HG03095 (cell line): ENCODE measurements around the gene MCUR1.
A peak's percentile ranks its signal among the peaks of the same experiment; 100 is the strongest.
"Not testable (repeated sequence)": the region's sequence is repeated elsewhere in the genome, so short reads cannot be mapped to it uniquely, and the experiment has no call there.

Experiments
- ATAC-seq: cut with Tn5 transposase; IDR thresholded peaks from one replicate; pipeline ENCODE4 v1.9.1; 2021; ENCODE audit warnings: moderate library complexity; ENCODE audit not compliant: unreplicated experiment

The MCUR1 gene

GRCh38 chr6:13828656-13829301 lies 14.4 kb upstream of the MCUR1 start:
- not testable (repeated sequence) for ATAC-seq

GRCh38 chr6:13827032-13827431 lies 12.7 kb upstream of the MCUR1 start:
- no peak for ATAC-seq

GRCh38 chr6:13825871-13826270 lies 11.5 kb upstream of the MCUR1 start:
- ATAC-seq, result no peak

DNA sequence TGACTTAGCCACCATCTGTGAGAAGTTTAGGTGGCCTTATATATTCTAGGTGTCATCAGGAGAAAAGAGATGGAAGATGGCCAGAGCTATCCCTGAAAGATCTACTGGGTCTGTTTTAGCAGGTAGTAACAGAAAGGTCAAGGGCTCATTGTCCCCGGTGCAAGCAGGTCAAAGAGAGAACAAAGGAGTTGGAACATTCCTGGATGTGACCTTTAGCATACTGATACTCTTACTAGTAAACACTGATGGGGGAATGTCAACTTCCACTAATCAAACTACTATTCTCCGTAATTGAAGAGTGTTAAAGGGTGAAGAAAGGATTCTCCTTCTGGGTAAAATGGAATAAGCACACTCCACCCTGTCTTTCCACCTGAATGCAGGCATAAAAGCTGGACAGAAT lies 4.0 kb upstream of the MCUR1 start:
- no peak for ATAC-seq

DNA sequence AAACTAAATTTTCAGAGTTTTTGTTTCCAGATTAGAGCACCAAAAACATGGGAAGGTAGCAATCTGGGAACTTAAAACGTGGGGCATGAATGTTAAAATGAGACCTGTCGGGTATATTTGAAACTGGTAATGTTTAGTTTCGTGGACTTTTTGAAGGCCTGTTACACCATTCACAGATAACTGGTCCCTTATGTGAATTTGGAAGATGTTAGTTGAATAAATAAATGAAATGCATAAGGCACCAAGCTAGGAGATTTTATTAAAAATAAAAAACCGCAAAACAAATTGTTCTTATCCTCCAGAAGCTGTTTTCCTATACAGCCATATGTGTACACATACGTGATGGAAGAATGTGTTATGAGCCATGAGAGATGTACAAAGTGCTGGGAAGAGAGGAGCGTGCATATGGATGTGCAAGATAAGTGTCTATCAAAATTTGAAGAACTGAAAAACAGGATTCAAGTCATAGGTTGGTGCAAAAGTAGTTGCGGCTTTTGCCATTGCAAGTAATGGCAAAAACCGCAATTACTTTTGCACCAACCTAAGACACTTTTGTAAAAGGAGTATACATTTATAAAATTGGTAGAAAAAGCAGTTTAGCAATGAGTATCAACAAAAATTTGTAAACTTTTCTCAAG lies 700 bp upstream of the MCUR1 start:
- no peak for ATAC-seq

DNA sequence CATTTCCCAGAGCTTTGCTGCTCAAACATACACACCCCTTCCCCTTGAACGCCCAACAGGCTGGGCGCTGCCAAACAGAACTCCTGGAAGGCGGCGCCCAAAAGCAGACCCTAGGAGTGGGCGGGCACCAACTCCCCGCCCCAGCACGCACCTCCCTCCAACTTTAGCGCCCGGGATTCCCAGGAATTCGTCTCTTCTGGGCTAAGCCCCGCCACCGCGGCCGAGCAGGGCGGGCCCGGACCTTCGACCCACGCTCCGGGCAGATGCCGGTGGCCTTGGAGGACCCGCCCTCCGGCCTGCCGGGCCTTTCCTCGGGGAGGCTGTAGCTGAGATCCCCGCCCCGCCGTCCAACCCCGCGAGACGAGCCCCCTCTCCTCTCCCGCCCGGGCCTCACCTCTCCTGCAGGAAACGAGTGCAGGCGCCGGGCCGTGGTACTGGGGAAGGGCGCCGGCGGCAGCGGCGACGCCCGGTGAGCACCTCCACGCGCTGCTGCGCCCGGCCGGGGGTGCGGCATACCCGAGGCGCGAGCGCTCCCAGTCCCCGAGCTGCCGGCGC lies 659 bp downstream of the MCUR1 start:
- ATAC-seq, result peak; percentile 35

DNA sequence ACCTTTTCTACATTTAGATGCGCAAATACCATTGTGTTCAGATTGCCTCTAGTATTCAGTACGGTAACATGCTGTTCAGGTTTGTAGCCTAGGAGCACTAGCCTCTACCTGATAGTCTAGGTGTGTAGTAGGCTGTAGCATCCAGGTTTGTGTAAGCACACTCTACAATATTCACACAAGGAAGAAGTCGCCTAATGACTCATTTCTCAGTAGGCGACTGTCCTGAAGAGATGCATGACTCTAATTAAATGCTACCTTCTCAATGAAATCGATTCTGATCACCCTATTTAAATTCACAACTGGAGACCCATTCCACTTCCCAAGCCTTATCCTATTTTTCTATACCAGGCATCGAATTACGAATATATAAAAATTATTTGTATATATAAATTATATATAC lies 1.3 kb downstream of the MCUR1 start:
- no peak for ATAC-seq

DNA sequence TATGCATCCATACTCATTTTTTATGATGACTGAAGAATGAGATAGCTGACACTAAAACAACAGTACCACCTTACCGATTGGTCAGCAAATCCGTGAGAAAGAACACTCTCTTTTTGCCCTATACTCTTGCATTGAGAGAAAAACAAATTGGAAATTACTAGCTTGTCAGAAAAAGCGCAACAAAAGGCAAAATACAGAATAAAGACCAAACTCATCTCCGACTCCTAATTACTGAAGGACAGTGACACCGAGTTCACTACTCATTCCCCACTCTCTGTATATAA lies 2.1 kb downstream of the MCUR1 start:
- ATAC-seq, result no peak

DNA sequence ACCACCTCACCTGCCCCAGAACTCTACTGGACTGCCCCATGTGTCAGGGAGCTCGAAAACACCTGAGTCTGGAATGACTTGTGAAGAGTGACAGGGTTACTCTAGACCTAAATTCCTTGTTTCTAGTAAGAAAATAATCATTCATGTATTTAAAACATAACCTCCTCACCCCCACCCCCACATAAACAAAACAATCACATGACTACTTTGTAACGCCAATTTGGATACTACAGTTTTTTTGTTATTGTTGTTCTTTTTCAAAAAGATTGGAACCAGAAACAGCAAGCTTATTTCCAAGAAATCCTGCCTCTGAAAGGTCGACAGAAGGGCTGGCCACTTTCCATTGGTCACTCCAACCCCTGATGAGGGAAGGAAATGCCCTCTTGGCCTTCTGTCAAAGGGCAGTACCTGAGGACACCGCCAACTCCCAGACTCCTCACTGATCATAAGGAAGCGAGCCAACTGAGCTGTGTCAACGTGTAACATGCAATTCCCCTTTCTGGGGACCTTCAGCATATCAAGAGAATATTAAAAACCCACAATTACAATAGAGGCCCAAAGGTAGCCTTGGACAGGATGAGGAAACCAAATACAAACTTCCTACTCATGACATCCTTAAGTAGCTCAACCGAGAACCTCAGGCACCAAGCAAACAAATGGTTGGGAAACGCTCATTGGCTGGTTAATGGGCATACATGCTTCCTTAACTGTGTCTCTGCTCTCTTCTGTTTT lies 2.6 kb downstream of the MCUR1 start:
- no peak for ATAC-seq

GRCh38 chr6:13810688-13811446 lies 3.5 kb downstream of the MCUR1 start:
- ATAC-seq, result no peak

GRCh38 chr6:13808801-13809200 lies 5.6 kb downstream of the MCUR1 start:
- no peak for ATAC-seq

DNA sequence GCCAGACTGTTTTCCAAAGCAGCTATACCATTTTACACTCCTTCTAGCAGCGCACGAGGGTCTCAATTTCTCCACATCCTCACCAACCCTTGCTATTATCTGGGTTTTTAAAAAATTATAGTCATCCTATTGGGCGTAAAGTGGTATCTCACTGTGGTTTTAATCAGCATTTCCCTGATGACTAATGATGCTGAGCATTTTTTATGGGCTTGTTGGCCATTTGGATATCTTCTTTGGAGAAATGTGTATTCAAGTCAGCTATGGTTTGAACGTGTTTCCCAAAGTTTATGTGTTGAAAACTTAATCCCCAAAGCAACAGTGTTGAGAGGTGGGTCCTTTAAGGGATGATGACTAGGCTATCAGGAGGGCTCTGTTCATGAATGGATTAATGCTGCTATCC lies 6.7 kb downstream of the MCUR1 start:
- no peak for ATAC-seq

DNA sequence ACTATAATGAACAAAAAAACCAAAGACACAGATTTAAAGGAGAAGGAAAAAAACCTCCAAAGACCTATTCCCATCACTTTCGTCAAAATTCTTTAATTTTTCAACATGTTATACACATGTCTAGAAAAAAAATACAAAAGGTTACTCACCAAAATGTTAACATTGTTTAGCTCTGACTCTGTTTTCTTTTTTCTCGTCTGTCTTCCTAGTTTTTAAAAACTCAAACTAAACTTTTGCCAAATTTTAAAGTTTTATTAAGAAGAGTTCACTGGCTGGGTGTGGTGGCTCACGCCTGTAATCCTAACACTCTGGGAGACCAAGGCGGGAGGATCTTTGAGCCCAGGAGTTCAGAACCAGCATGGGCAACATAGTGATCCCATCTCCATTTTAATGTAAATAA lies 10.8 kb downstream of the MCUR1 start:
- no peak for ATAC-seq

GRCh38 chr6:13800615-13801014 lies 13.7 kb downstream of the MCUR1 start:
- no peak for ATAC-seq

DNA sequence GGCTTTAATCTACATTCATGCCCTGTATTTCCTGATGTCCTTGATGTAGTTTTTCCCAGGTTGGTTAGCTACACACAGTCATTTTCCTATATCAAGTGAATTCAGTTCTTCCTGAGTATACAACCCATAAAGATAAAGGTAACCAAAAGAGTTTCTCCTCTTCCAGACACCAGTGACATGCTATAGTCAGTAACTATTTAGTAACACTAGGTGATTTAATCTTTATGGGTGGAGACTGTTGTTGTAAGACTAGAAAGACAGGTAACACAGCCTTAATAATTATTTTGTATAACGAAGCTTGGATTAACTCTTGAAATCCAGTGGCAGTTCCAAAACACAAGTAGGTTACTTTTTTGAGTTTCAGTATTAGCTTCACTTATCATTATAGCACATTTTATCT lies 17.6 kb downstream of the MCUR1 start:
- ATAC-seq, result no peak

DNA sequence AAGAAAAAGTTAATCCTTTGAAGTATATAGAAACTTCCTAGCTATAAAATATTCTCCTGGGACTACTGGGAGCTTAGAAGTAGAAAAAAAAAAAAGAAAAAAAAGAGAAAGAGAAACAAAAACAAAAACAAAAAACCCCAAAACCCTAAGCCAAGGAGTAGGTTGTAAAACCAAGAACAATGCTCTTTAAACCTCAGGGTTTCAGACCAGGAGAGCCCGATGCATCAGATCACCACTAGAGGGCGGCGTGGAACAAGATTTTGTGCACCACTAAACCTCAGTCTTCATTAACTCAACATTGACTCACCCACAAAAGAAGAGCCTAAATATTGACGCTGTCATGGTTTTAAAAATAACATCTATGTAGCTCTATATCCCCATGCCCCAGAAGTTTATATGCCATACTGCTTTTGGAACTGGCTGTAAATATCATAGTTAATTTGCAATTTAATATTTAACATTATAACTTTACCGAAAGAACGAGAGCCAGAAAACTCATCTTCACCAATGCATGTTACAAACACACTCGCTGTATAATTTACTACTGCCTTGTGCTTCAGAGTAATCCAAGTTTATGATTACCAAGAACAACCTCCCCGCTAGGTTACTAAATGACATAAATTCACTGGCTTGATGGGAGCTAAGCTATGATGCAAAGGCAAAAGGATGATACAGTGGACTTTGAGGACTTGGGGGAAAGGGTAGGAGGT lies 19.2 kb downstream of the MCUR1 start:
- ATAC-seq, result peak; percentile 91

GRCh38 chr6:13794184-13794583 lies 20.2 kb downstream of the MCUR1 start:
- ATAC-seq, result no peak

DNA sequence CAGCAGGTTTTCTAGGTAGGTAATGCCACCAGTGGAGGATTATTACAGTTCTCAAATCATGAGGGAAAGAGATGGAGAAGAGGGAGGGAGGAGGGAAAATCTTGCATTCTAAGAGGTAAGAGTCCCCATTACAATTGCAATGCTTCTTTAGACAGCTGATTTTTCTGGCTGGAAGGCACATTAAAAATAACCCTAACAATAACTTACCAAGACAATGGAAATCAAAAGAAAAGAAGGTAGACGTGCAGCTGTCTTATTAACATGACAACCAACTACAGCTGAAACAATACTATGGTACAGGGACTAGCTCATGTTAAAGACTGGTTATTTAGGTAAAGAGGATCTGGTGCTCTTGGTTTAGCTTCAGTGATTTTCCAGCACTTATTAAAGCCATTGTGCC lies 24.6 kb downstream of the MCUR1 start:
- no peak for ATAC-seq

DNA sequence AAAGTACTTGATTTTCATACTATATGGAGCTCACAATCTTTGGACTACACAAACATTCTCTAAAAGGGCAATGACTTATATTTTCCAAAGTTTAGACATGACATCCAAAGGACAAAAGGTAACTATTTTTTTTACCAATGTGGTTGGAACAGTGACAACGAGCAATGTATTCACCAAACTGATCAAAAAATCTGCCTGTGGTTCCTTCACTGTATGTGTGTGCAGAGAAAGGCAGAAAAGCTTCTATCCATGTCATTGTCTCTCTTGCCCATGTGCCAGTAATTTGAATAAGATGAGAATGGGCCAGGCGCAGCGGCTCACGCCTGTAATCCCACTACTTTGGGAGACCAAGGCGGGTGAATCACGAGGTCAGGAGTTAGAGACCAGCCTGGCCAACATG lies 25.5 kb downstream of the MCUR1 start:
- no peak for ATAC-seq

DNA sequence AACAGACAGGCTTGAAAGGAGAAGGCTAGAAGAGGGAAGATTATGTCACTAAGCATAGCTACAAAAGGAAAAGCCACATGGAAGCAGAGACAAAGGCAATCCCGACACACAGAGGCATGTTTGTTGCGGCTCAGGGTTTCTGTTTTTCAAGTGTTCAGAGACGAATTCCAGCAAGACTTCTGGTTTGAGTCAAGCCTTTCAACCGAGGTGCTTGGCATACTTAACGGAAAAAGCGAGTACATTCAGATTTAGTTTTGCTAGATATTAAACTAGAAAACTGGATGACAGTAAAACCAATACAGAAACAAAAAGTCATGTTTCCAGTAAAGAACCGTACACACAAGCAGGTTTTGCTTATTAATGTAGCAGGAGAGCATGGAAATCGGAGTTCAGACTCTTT lies 27.2 kb downstream of the MCUR1 start:
- no peak for ATAC-seq

DNA sequence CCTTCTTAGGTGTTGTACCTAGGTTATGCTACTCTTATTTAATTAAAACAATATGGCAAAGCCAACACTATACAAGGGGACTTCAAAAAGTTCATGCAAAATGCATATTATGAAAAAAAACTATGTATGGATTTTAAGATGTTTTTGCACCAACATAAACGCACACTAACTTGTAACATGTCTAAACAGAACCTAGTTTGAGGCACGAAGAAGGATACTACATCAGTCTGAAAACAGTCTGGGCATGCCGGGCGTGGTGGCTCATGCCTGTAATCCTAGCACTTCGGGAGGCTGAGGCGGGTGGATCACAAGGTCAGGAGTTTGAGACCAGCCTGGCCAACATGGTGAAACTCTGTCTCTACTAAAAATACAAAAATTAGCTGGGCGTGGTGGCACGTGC lies 34.2 kb downstream of the MCUR1 start:
- not testable (repeated sequence) for ATAC-seq
